Heart left ventricle (tissue), 16 donors: ENCODE measurements around the gene FDCSP. TPM values are rescaled to one million over a fixed set of nuclear protein-coding genes. Genes with fewer than 3 reads are reported as not detected.

ENCODE experiments used
- ATAC-seq, 4 donors: fragments of 200-7000 bp; cut with Tn5 transposase; one replicate each; pipeline ENCODE4 v1.9.1; 2020 to 2022; ENCODE audit warnings: moderate library complexity in 4 of 4, mild to moderate bottlenecking in 3 of 4, moderate number of reproducible peaks in 1 of 4
- DNase-seq, 5 donors: peaks; one replicate each; pipeline ENCODE4 v3.0.0-alpha.2; 2020
- H3K27ac ChIP-seq, 12 donors: fragments of 200-600 bp; sonication (generic) in 4 of 12; one replicate each; pipeline versions ENCODE4 v1.5.0 to v1.8.0; 2016 to 2022; ENCODE audit warnings: mild to moderate bottlenecking in 2 of 12
- H3K27me3 ChIP-seq, 9 donors: fragments of 200-600 bp; sonication (generic) in 2 of 9; one replicate each; pipeline versions ENCODE4 v1.5.1 to v1.8.0; 2016 to 2022; ENCODE audit warnings: mild to moderate bottlenecking in 3 of 9
- H3K36me3 ChIP-seq, 9 donors: fragments of 200-600 bp; sonication (generic) in 2 of 9; one replicate each; pipeline versions ENCODE4 v1.5.0 to v1.8.0; 2018 to 2022; ENCODE audit warnings: mild to moderate bottlenecking in 2 of 9
- H3K4me1 ChIP-seq, 12 donors: fragments of 200-600 bp; sonication (generic) in 4 of 12; one replicate each; pipeline versions ENCODE4 v1.5.0 to v1.8.0; 2016 to 2022; ENCODE audit warnings: mild to moderate bottlenecking in 3 of 12
- H3K4me3 ChIP-seq, 12 donors: fragments of 200-600 bp; sonication (generic) in 4 of 12; one replicate each; pipeline versions ENCODE4 v1.5.0 to v1.8.0; 2017 to 2022; ENCODE audit warnings: mild to moderate bottlenecking in 9 of 12, moderate library complexity in 4 of 12
- H3K9me3 ChIP-seq, 12 donors: fragments of 200-600 bp; sonication (generic) in 4 of 12; one replicate each; pipeline versions ENCODE4 v1.5.0 to v1.8.0; 2016 to 2022; ENCODE audit warnings: mild to moderate bottlenecking in 1 of 12
- CTCF ChIP-seq, 12 donors: fragments of 200-600 bp; sonication (generic) in 4 of 12; IDR thresholded peaks; one replicate each; pipeline versions ENCODE4 v1.5.0 to v1.8.0; 2018 to 2022; ENCODE audit warnings: antibody characterized with exemption in 12 of 12, mild to moderate bottlenecking in 5 of 12
- POLR2A ChIP-seq, 2 donors: fragments of 450-650 bp; IDR thresholded peaks; one replicate each; pipeline ENCODE4 v1.6.1; 2017; ENCODE audit warnings: antibody characterized with exemption in 2 of 2, mild to moderate bottlenecking in 2 of 2, moderate library complexity in 2 of 2
- WGBS, 4 donors: extraction: QIAGEN DNeasy Blood & Tissue Kit in 2 of 4; methylation state at CpG; one replicate each; pipeline versions ENCODE4 v1.1.5 to v1.1.7; 2013 to 2018; 5-methylcytosine and 5-hydroxymethylcytosine counted together
- intact Hi-C, 10 donors: fragments of 100-400 bp; cut with DNase I; formaldehyde crosslinking; loops; one replicate each; pipeline versions ENCODE4 v1.11.1 to v1.14.2; 2022
- long read RNA-seq, 3 donors: library from polyadenylated mRNA; unstranded; transcript quantifications; one replicate each; pipeline ENCODE4 v2.0.0, GENCODE V29; 2020 to 2021
- polyA plus RNA-seq, 2 donors: library from polyadenylated mRNA; stranded (reverse); fragments of 200-250 nt; gene quantifications; one replicate each; pipeline ENCODE4 v1.2.3, GENCODE V29; 2013
- total RNA-seq, 9 donors: library from RNA; depleted of rRNA in 2 of 9; stranded (reverse); fragments of >200 nt in 2 of 9; fragmentation: NEBNext Ultra II Directional in 3 of 9; extraction: Animal tissue kit (Norgen Biotek cat#: 25700) in 3 of 9; gene quantifications; one replicate each; pipeline versions ENCODE4 v1.1.0 to v1.2.4, GENCODE V29; 2016 to 2023
- donor health status: ischemic (EF 13 %, LVEDD 7.1; RV severe dilation, severe dysfunction).
- donor health status: healthy with polysubstance abuse.
- donor health status: DM: no; HTN: yes; CAD: no.
- donor health status: DM: no; HTN: no; CAD: no.
- donor health status: ischemic (EF 25% LVEDD 6.9; RV normal size, moderate dysfunction).
- donor health status: ischemic (EF 25% LVEDD 5.7; RV mildly dilated, moderate dysfunction).
- donor health status: healthy.
- donor health status: DM: yes; HTN: yes; CAD: no.
- donor health status: ischemic (EF 35%, LVEDD 5.7; RV mildly dilated, moderate dysfunction).
- donor health status: nonischemic (EF 11% LVEDD 7.7; RV severe dilation, severe dysfunction).
- donor health status: DM: yes; HTN: yes; CAD: no.
- donor health status: PGD.
- donor health status: ischemic (EF 29% LVEDD 5.4; RV normal size, mild dysfunction).
- donor health status: nonischemic (EF 23%, LVEDD 6.1; RV moderate dilation, normal function).

Gene FDCSP
- total RNA-seq (not detected), polyA plus RNA-seq (not detected)
- long read RNA-seq, donor 1: 0 reads
- long read RNA-seq, donor 2: 0 reads
- long read RNA-seq, donor 3: 0 reads

GRCh38 chr4:70225824-70226223 is at the start of gene FDCSP:
Gene FDCSP (plus strand): TSS chr4:70226124. CDS start chr4:70231195, 5,071 bp downstream.
- 64 to 72% (median 71%) methylated on average over 2 of the region's 2 CpGs for WGBS, 4 donors
- no peaks in the 10 kb centered on the region for H3K9me3 ChIP-seq
- no peak within 1 kb of the TSS for H3K27ac ChIP-seq
- no peaks in the 10 kb centered on the region for H3K36me3 ChIP-seq
- TF ChIP-seq CTCF (IDR thresholded peaks at IDR 0.05) (no peak), POLR2A (IDR thresholded peaks at IDR 0.05) (no peak)
- H3K4me3 ChIP-seq: no peak within 1 kb of the TSS
- H3K27me3 ChIP-seq: no peaks in the 10 kb centered on the region
- H3K4me1 ChIP-seq: no peaks in the 10 kb centered on the region
- intact Hi-C loops: no loop called here
- DNase-seq (no peak), ATAC-seq (no peak)

GRCh38 chr4:70177090-70177489 is 48.8 kb upstream of the FDCSP start:
- no peak for DNase-seq
- H3K36me3 ChIP-seq: no peaks in the 10 kb centered on the region
- 67 to 79% (median 72%) methylated on average over 5 of the region's 5 CpGs for WGBS, 4 donors

GRCh38 chr4:70178075-70178660 is 47.8 kb upstream of the FDCSP start:
- no peak for DNase-seq

More at GRCh38 chr4:70177090-70177489, 48.8 kb upstream of the FDCSP start:
- no peak overlapping the region for H3K27ac ChIP-seq
- no peaks in the 10 kb centered on the region for H3K4me1 ChIP-seq
- no peak for ATAC-seq
- H3K27me3 ChIP-seq: no peaks in the 10 kb centered on the region
- H3K9me3 ChIP-seq: no peaks in the 10 kb centered on the region
- TF ChIP-seq POLR2A (IDR thresholded peaks at IDR 0.05) (no peak), CTCF (IDR thresholded peaks at IDR 0.05) (no peak)
- H3K4me3 ChIP-seq: no peak overlapping the region
- intact Hi-C loops: no loop called here

GRCh38 chr4:70179811-70180210 is 46.1 kb upstream of the FDCSP start:
- H3K4me3 ChIP-seq: no peak overlapping the region
- 48 to 66% (median 55%) methylated on average over 2 of the region's 2 CpGs for WGBS, 4 donors
- intact Hi-C loops: no loop called here

More at GRCh38 chr4:70178075-70178660, 47.8 kb upstream of the FDCSP start:
- Histone ChIP-seq H3K4me3 (no peak overlapping the region), H3K27me3 (no peaks in the 10 kb centered on the region), H3K27ac (no peak overlapping the region), H3K4me1 (no peaks in the 10 kb centered on the region), H3K9me3 (no peaks in the 10 kb centered on the region), H3K36me3 (no peaks in the 10 kb centered on the region)
- WGBS, 4 donors: 64 to 70% (median 68%) methylated on average over 5 of the region's 5 CpGs
- TF ChIP-seq CTCF (IDR thresholded peaks at IDR 0.05) (no peak), POLR2A (IDR thresholded peaks at IDR 0.05) (no peak)
- no peak for ATAC-seq
- intact Hi-C loops: no loop called here

GRCh38 chr4:70181864-70182263 is 44.1 kb upstream of the FDCSP start:
- TF ChIP-seq CTCF (IDR thresholded peaks at IDR 0.05): no peak
- TF ChIP-seq POLR2A (IDR thresholded peaks at IDR 0.05): no peak
- H3K27ac ChIP-seq: no peak overlapping the region
- H3K9me3 ChIP-seq: no peaks in the 10 kb centered on the region
- no peaks in the 10 kb centered on the region for H3K4me1 ChIP-seq
- intact Hi-C loops: no loop called here
- DNase-seq (no peak), ATAC-seq (no peak)
- 50 to 61% (median 54%) methylated on average over 1 of the region's 1 CpG for WGBS, 4 donors
- no peaks in the 10 kb centered on the region for H3K27me3 ChIP-seq
- H3K4me3 ChIP-seq: no peak overlapping the region
- H3K36me3 ChIP-seq: no peaks in the 10 kb centered on the region

More at GRCh38 chr4:70179811-70180210, 46.1 kb upstream of the FDCSP start:
- H3K4me1 ChIP-seq: no peaks in the 10 kb centered on the region
- no peak overlapping the region for H3K27ac ChIP-seq
- no peak for DNase-seq
- TF ChIP-seq POLR2A (IDR thresholded peaks at IDR 0.05): no peak
- no peaks in the 10 kb centered on the region for H3K9me3 ChIP-seq
- H3K36me3 ChIP-seq: no peaks in the 10 kb centered on the region
- H3K27me3 ChIP-seq: no peaks in the 10 kb centered on the region
- no peak for ATAC-seq
